Body of pancreas (tissue), 4 donors: ENCODE data around the gene NPHP4.

Experiments
- POLR2A ChIP-seq, 3 donors: fragments of 450-650 bp; IDR thresholded peaks; one replicate each; pipeline ENCODE4 v1.6.1; 2016; ENCODE audit warnings: antibody characterized with exemption in 3 of 3, mild to moderate bottlenecking in 2 of 3
- TF ChIP-seq, protein P1 (sequence below), 7 experiments: fragments of 450-650 bp in 4 of 7; fragments of 200-600 bp in 3 of 7; sonication (generic) in 3 of 7; IDR thresholded peaks; one replicate each; pipeline ENCODE4 v1.5.1; 2016 to 2019; ENCODE audit warnings: antibody characterized with exemption in 7 of 7

GRCh38 chr1:6035303-6035702 is 43.1 kb upstream of the NPHP4 start:
- TF ChIP-seq POLR2A (IDR thresholded peaks at IDR 0.05): no peak
- TF ChIP-seq, protein P1, sequence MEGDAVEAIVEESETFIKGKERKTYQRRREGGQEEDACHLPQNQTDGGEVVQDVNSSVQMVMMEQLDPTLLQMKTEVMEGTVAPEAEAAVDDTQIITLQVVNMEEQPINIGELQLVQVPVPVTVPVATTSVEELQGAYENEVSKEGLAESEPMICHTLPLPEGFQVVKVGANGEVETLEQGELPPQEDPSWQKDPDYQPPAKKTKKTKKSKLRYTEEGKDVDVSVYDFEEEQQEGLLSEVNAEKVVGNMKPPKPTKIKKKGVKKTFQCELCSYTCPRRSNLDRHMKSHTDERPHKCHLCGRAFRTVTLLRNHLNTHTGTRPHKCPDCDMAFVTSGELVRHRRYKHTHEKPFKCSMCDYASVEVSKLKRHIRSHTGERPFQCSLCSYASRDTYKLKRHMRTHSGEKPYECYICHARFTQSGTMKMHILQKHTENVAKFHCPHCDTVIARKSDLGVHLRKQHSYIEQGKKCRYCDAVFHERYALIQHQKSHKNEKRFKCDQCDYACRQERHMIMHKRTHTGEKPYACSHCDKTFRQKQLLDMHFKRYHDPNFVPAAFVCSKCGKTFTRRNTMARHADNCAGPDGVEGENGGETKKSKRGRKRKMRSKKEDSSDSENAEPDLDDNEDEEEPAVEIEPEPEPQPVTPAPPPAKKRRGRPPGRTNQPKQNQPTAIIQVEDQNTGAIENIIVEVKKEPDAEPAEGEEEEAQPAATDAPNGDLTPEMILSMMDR (IDR thresholded peaks at IDR 0.05): no peak
